ENCODE data around the gene WASF3. TPM values are rescaled to one million over a fixed set of nuclear protein-coding genes. Genes with fewer than 3 reads are reported as not detected.
A peak's percentile ranks its signal among the peaks of the same experiment; 100 is the strongest.

WASF3 gene
- 0.20 and 0.31 TPM in 2 replicates for total RNA-seq (2021)
- Bru-seq, nascent RNA, result percentile 20 among the genes with signal in this experiment
- percentile 12 among the genes with signal in this experiment for BruChase-seq, experiment 1, labeled RNA remaining after a 2-hour chase
- BruChase-seq, experiment 2, labeled RNA remaining after a 6-hour chase, result percentile 15 among the genes with signal in this experiment
- long read RNA-seq, result 0 reads

- Histone ChIP-seq H3K79me2 (ENCODE audit: low read depth) (no peaks in the 10 kb centered on the region), H3K27ac (no peak within 1 kb of the TSS), H3K27me3 (ENCODE audit: insufficient read depth, low read depth) (peaks cover 62% of the 10 kb centered on the region), H3F3A (ENCODE audit: insufficient read depth, low read depth) (no peaks in the 10 kb centered on the region), H3K36me3 (ENCODE audit: low read depth) (no peaks in the 10 kb centered on the region), H3K9me3 (ENCODE audit: insufficient read depth, low read depth) (no peaks in the 10 kb centered on the region), H3K9me2 (ENCODE audit: insufficient read depth) (no peaks in the 10 kb centered on the region), H4K20me1 (ENCODE audit: insufficient read depth) (no peaks in the 10 kb centered on the region), H3K4me1 (replicated peaks; ENCODE audit: insufficient read depth) (no peaks in the 10 kb centered on the region), H3K4me3 (peak within 1 kb of the TSS; percentile 49; the same call in 1 of the 2 replicates), H2AFZ (peak within 1 kb of the TSS; percentile 58), H3K4me2 (peak within 1 kb of the TSS; percentile 74)
- DNase-seq, result peak; percentile 64 to 67
- BruUV-seq (replicated peaks), result no TSS peak
- ChIA-PET CTCF (no interaction called here), POLR2A (ENCODE audit: unreplicated experiment) (no interaction called here)
- intact Hi-C loops (cut with micrococcal nuclease; ENCODE audit: unreplicated experiment), result loop anchor here (2.0 kb wide), 1 partner anchor 371 kb away; no protein-coding TSS in a partner anchor
- no peak for TF ChIP-seq EZH2 (IDR thresholded peaks at IDR 0.05; ENCODE audit: low read depth)
- TF ChIP-seq, protein P1, sequence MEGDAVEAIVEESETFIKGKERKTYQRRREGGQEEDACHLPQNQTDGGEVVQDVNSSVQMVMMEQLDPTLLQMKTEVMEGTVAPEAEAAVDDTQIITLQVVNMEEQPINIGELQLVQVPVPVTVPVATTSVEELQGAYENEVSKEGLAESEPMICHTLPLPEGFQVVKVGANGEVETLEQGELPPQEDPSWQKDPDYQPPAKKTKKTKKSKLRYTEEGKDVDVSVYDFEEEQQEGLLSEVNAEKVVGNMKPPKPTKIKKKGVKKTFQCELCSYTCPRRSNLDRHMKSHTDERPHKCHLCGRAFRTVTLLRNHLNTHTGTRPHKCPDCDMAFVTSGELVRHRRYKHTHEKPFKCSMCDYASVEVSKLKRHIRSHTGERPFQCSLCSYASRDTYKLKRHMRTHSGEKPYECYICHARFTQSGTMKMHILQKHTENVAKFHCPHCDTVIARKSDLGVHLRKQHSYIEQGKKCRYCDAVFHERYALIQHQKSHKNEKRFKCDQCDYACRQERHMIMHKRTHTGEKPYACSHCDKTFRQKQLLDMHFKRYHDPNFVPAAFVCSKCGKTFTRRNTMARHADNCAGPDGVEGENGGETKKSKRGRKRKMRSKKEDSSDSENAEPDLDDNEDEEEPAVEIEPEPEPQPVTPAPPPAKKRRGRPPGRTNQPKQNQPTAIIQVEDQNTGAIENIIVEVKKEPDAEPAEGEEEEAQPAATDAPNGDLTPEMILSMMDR (conservative IDR thresholded peaks at IDR 0.05), result no peak
Measured at GRCh38 chr13:26557393-26558073, at the start of gene WASF3. TSS of gene WASF3 (plus strand) at chr13:26557683. CDS start at chr13:26642271, 84,588 bp downstream.

DNA sequence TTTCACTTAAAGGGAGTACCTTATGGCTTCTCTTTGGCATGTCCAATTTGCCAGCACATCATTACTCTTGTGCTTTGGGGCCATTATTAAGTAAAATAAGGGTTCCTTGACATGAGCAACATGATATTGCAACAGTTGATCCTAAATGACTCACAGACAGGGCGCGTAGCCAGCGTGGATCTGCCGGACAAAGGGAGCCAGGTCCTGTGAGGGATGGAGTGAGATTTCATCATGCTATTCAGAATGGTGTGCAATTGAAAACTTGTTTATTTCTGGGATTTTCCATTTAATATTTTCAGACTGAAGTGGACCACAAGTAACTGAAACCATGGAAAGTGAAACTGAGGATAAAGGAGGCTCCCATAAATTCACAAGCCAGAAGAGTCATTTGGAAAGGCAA, 48.6 kb upstream of the WASF3 start:
- Histone ChIP-seq H4K20me1 (ENCODE audit: insufficient read depth) (no peaks in the 10 kb centered on the region), H3K9me3 (ENCODE audit: insufficient read depth, low read depth) (peaks cover 6% of the 10 kb centered on the region; the same call in 1 of the 2 replicates), H3K36me3 (ENCODE audit: low read depth) (no peaks in the 10 kb centered on the region), H3K9me2 (ENCODE audit: insufficient read depth) (no peaks in the 10 kb centered on the region), H3F3A (ENCODE audit: insufficient read depth, low read depth) (no peaks in the 10 kb centered on the region), H3K27me3 (ENCODE audit: insufficient read depth, low read depth) (peaks cover 45% of the 10 kb centered on the region), H3K4me2 (peak overlapping the region; percentile 26; the same call in 1 of the 2 replicates), H3K4me1 (replicated peaks; ENCODE audit: insufficient read depth) (no peaks in the 10 kb centered on the region), H3K79me2 (ENCODE audit: low read depth) (no peaks in the 10 kb centered on the region), H3K27ac (no peak overlapping the region), H3K4me3 (0 out of 2 replicates have a peak overlapping the region, but pooled peaks have one; percentile 24), H2AFZ (no peak overlapping the region)
- DNase-seq, result peak in 1 of 2 experiments; percentile 40
- no peak for TF ChIP-seq EZH2 (IDR thresholded peaks at IDR 0.05; ENCODE audit: low read depth)
- TF ChIP-seq, protein P1 (conservative IDR thresholded peaks at IDR 0.05), result no peak
- CTCF ChIA-PET, result no interaction called here
- BruUV-seq (replicated peaks), result no TSS peak
- POLR2A ChIA-PET (ENCODE audit: unreplicated experiment), result no interaction called here
- intact Hi-C loops (cut with micrococcal nuclease; ENCODE audit: unreplicated experiment), result no loop called here

GRCh38 chr13:26509491-26509890, 48.0 kb upstream of the WASF3 start:
- no peaks in the 10 kb centered on the region for H3F3A ChIP-seq (ENCODE audit: insufficient read depth, low read depth)
- no peaks in the 10 kb centered on the region for H3K9me2 ChIP-seq (ENCODE audit: insufficient read depth)
- H2AFZ ChIP-seq, result no peak overlapping the region
- peaks cover 46% of the 10 kb centered on the region for H3K27me3 ChIP-seq (ENCODE audit: insufficient read depth, low read depth)
- ChIA-PET CTCF (no interaction called here), POLR2A (ENCODE audit: unreplicated experiment) (no interaction called here)
- H3K4me3 ChIP-seq, result no peak overlapping the region
- peaks cover 6% of the 10 kb centered on the region; the same call in 1 of the 2 replicates for H3K9me3 ChIP-seq (ENCODE audit: insufficient read depth, low read depth)
- H3K4me1 ChIP-seq (replicated peaks; ENCODE audit: insufficient read depth), result no peaks in the 10 kb centered on the region
- no peak for TF ChIP-seq EZH2 (IDR thresholded peaks at IDR 0.05; ENCODE audit: low read depth)
- TF ChIP-seq, protein P1 (conservative IDR thresholded peaks at IDR 0.05), result no peak
- no peaks in the 10 kb centered on the region for H3K36me3 ChIP-seq (ENCODE audit: low read depth)
- no peak overlapping the region for H3K27ac ChIP-seq
- no peaks in the 10 kb centered on the region for H4K20me1 ChIP-seq (ENCODE audit: insufficient read depth)
- intact Hi-C loops (cut with micrococcal nuclease; ENCODE audit: unreplicated experiment), result no loop called here
- DNase-seq, result no peak
- no peaks in the 10 kb centered on the region for H3K79me2 ChIP-seq (ENCODE audit: low read depth)
- no peak overlapping the region; the same call in 1 of the 2 replicates for H3K4me2 ChIP-seq
- BruUV-seq (replicated peaks), result no TSS peak
